ENCODE results near the gene TAF6L. TPM values are rescaled to one million over a fixed set of nuclear protein-coding genes. Genes with fewer than 3 reads are reported as not detected.
"Not testable (repeated sequence)": the region's sequence is repeated elsewhere in the genome, so short reads cannot be mapped to it uniquely, and the experiment has no call there.

TAF6L gene
- total RNA-seq, 1 donor = 16.8 TPM

DNA sequence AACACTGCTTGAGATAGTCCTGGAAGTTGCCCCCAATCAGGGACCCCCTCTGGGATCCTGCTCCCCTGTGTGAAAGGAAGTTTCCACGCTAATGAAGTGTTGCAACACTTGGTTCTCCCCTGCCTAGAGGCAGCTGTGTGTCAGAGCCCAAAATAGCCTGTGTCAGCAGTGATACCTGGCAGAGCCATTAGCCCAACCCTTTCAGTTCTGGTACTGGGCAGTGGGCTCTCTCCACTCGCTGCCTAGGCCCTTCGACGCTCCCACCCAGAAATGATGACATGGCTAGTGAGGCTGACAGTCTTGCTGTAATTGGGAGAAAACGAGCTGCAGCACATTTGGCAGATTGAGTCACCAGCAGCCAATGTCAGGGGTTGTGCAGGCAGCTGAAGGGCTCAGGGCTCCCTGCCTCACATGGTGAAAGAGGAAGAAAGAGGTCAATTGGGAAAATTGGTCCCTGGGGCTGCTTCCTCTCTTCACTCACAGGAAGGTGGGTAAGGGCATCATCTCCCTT lies 35.5 kb downstream of the TAF6L start:
- H3K4me3 ChIP-seq (ENCODE audit: low read depth, low read length) = no peak overlapping the region
- DNase-seq (ENCODE audit: low read depth) = peak; percentile 72
- TF ChIP-seq, protein P1, sequence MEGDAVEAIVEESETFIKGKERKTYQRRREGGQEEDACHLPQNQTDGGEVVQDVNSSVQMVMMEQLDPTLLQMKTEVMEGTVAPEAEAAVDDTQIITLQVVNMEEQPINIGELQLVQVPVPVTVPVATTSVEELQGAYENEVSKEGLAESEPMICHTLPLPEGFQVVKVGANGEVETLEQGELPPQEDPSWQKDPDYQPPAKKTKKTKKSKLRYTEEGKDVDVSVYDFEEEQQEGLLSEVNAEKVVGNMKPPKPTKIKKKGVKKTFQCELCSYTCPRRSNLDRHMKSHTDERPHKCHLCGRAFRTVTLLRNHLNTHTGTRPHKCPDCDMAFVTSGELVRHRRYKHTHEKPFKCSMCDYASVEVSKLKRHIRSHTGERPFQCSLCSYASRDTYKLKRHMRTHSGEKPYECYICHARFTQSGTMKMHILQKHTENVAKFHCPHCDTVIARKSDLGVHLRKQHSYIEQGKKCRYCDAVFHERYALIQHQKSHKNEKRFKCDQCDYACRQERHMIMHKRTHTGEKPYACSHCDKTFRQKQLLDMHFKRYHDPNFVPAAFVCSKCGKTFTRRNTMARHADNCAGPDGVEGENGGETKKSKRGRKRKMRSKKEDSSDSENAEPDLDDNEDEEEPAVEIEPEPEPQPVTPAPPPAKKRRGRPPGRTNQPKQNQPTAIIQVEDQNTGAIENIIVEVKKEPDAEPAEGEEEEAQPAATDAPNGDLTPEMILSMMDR (IDR thresholded peaks at IDR 0.05; ENCODE audit: insufficient read depth, low read depth, low read length) = no peak

DNA sequence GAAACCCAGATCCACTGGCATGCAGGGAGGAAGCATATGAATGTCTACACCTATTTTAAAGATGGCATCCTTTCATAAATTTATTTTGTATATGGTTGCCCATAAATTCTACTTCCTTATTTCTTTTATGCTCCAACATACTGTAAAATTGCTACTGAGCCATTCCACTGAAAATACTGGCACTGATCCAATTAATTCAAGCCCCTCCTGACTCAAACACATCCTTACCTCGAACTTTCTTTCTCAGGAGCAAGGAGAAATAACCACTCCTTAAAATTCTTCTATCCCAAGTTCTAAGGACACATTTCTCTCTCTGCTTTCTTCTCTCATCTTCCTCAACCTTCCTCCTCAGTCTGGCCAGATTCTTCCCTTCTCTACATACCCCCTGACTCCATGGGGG lies 39.6 kb downstream of the TAF6L start:
- DNase-seq (ENCODE audit: low read depth) = no peak
- TF ChIP-seq, protein P1 (IDR thresholded peaks at IDR 0.05; ENCODE audit: insufficient read depth, low read depth, low read length) = no peak
- no peak overlapping the region for H3K4me3 ChIP-seq (ENCODE audit: low read depth, low read length)

DNA sequence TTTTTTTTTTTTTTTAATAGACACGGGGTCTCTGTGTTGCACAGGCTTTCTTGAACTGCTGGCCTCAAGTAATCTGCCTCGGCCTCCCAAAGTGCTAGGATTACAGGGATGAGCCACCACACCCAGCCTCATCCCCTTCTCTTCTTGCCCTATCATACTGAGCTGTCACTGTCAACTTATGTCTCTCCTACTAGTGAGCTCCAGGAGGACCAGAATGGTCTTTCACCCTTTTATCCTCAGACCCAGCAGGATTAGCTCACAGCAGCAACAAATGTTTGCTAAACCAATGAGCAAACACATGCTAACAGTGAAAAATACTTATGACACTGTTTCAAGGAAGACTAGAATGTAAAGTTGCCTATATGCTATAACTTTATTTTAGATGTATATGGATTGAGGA lies 40.5 kb downstream of the TAF6L start:
- TF ChIP-seq, protein P1 (IDR thresholded peaks at IDR 0.05; ENCODE audit: insufficient read depth, low read depth, low read length) = no peak
- DNase-seq (ENCODE audit: low read depth) = no peak
- no peak overlapping the region for H3K4me3 ChIP-seq (ENCODE audit: low read depth, low read length)

DNA sequence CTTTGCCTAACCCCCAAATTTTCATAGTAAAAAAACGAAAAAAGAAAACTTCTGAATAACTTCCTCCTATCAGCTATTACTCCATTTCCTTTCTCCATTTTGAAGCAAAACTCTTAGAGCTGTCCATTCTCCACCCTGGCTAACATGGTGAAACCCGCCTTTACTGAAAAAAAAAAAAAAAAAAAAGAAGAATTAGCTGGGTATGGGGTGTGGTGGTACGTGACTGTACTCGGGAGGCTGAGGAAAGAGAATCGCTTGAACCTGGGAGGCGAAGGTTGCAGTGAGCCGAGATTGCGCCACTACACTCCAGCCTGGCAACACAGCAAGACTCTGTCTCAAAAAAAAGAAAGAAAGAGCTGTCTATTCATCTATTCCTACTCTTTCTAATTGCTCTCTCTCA lies 45.4 kb downstream of the TAF6L start:
- no peak for DNase-seq (ENCODE audit: low read depth)
- no peak overlapping the region for H3K4me3 ChIP-seq (ENCODE audit: low read depth, low read length)
- TF ChIP-seq, protein P1 (IDR thresholded peaks at IDR 0.05; ENCODE audit: insufficient read depth, low read depth, low read length) = no peak

DNA sequence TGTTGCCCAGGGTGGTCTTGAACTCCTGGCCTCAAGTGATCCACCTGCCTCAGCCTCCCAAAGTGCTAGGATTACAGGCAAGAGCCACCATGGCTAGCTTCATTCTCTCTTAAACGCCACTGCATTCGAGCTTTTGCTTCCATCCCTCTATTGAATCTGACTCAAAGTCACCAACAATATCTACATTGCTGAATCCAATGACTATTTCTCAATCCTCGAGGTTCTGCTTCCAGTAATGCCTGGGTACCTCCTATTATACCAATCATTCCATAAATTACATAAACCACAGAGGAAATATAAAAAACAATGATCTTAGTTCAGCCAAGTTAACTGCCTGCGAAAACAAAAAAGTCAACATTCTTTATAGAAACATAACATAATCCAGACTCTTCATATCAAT lies 45.9 kb downstream of the TAF6L start:
- TF ChIP-seq, protein P1 (IDR thresholded peaks at IDR 0.05; ENCODE audit: insufficient read depth, low read depth, low read length) = no peak
- DNase-seq (ENCODE audit: low read depth) = no peak
- H3K4me3 ChIP-seq (ENCODE audit: low read depth, low read length) = no peak overlapping the region

DNA sequence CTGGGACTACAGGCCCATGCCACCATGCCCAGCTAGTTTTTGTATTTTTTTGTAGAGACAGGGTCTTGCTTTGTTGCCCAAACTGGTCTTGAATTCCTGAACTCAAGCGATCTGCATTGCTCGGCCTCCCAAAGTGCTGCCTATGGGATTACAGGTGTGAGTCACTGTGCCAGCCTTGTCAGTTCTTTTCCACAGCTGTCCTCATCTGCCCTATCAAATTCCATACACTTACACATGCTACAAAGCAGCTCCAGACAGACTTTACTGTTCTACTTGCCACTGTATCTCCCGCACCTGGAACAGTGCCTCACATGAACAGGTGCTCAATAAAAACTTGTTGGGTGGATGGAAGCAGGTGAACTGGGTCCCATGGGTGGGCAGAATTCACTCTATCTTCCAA lies 52.5 kb downstream of the TAF6L start:
- DNase-seq (ENCODE audit: low read depth) = no peak

DNA sequence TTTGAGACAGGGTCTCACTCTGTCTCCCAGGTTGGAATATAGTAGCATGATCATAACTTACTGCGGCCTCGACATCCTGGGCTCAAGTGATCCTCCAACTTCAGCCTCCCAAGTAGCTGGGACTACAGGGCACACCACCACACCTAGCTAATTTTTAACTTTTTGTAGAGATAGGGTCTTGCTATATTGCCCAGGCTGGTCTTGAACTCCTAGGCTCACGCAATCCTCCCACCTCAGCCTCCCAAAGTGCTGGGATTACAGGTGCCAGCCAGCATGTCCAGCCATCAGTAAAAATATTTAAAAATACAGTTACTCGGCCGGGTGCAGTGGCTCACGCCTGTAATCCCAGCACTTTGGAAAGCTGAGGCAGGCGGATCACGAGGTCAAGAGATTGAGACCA lies 56.9 kb downstream of the TAF6L start:
- not testable (repeated sequence) for DNase-seq (ENCODE audit: low read depth); H3K4me3 ChIP-seq (ENCODE audit: low read depth, low read length)

More for the DNA sequence above, 52.5 kb downstream of the TAF6L start:
- TF ChIP-seq, protein P1 (IDR thresholded peaks at IDR 0.05; ENCODE audit: insufficient read depth, low read depth, low read length) = no peak
- H3K4me3 ChIP-seq (ENCODE audit: low read depth, low read length) = no peak overlapping the region
